GM21367 (cell line): Measurements from ENCODE around the gene KIAA1328.
A peak's percentile ranks its signal among the peaks of the same experiment; 100 is the strongest.
"Not testable (repeated sequence)": the region's sequence is repeated elsewhere in the genome, so short reads cannot be mapped to it uniquely, and the experiment has no call there.

Experiments
- ATAC-seq: cut with Tn5 transposase; IDR thresholded peaks from one replicate; pipeline ENCODE4 v1.9.1; 2021; ENCODE audit not compliant: unreplicated experiment

The KIAA1328 gene

DNA sequence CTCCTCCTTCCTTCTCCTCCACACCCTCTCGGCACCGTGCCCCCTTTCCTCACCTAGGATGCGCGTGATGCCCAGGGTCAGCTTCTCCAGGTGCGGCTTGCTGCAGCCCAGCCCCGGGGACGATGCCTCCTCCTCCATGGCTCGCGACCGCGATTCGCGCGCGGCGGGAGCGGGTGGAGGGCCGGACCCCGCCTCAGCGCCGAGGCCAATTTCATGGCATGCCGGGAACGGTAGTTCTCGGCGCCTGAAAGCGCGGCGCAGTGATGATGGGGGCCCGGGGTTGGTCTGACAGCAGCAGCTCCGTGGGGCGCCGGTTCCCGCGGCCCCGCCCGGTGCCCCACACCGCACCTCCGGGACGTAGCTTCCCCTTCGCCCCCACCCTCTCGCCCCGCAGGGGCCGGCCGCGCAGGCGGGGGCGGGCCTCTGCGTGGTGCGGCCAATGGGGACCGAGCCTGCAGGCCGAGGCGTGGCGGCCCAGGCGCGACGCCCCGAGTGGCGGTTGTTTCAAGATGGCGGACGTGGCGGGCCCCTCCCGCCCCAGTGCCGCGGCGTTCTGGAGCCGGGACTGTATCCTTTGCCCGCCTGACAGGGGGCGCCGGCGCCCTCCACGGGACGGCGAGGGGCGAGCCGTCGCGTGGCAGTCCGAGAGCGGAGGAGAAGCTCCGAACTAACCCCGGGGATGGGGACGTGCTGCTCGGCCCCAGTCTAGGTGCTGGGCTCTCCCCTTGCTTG lies at the start of gene KIAA1328, which contains the start of gene TPGS2:
Gene KIAA1328 (plus strand): TSS at position 498 of the 732 bp plus-strand sequence. CDS start 12 bp downstream, at position 510.
Gene TPGS2 (minus strand): TSS at position 373 of the 732 bp plus-strand sequence. CDS start 235 bp downstream, at position 138.
- ATAC-seq: peak; percentile 89

DNA sequence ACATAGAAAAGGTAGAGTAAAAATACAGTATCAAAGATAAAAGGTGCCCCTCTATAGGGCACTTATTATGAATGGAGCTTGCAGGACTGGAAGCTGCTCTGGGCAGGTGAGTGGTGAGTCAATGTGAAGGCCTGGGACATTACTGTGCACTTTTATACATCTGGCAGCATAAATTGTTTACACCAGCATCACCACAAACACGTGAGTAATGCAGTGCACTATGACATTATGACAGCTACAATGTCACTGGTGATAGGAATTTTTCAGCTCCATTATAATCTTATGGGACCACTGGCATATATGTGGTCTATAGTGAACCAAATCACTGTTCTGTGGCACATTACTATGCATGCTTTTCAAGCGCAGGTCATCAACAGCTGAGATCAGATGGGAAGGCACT lies 48.2 kb upstream of the KIAA1328 start:
- no peak for ATAC-seq

DNA sequence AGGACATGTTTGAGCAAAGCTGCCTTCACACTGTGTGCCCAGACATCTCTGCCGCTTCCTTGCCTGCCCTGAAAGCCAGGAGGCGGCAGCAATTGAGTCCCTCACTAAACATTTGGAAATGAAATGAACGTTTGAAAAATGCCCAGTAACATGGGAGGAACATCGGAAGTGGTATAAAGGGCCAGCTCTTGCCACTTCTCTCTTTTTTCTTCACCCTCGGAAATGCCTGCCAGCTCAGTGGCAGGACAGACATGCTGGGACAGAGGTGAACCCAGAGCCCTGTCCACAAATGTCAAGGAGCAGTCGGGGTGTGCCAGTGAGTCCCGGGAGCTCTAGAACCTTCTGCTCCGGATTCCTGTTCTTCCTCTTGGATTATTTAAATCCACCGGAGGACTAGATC lies 46.2 kb upstream of the KIAA1328 start:
- ATAC-seq: no peak

DNA sequence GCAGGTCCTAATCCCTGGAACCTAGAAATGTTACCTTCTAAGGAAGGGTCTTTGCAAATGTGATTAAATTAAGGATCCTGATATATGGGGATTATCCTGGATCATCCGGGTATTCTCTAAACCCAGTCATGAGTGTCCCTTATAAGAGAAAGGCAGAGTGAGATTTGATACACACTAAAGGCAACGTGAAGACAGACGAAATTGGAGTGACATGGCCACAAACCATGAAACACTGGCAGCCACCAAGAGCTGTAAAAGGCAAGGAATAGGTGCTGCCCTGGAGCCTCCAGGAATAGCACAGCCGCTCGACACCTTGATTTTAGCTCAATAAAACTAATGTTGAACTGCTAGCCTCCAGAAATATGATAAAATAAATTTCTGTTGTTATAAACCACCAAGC lies 45.1 kb upstream of the KIAA1328 start:
- no peak for ATAC-seq

DNA sequence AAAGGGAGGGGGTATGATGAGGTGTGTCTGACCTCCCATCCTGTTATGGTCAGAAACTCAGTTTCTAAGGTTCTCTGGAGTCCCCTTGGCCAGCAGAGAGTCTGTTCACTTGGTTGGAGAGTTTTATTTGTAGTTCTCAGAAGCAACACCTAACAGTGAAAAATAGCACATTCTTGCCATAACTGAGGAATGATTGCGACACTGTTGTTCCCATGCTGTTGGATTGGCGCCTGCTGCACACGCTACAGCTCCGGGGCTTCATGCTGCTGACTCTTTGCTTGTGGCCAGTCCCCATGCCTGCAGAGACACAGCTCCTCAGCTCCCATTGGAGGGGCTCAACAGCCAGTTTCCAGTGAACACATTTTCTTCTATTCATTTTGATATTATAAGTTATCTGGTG lies 42.2 kb upstream of the KIAA1328 start:
- ATAC-seq: no peak

DNA sequence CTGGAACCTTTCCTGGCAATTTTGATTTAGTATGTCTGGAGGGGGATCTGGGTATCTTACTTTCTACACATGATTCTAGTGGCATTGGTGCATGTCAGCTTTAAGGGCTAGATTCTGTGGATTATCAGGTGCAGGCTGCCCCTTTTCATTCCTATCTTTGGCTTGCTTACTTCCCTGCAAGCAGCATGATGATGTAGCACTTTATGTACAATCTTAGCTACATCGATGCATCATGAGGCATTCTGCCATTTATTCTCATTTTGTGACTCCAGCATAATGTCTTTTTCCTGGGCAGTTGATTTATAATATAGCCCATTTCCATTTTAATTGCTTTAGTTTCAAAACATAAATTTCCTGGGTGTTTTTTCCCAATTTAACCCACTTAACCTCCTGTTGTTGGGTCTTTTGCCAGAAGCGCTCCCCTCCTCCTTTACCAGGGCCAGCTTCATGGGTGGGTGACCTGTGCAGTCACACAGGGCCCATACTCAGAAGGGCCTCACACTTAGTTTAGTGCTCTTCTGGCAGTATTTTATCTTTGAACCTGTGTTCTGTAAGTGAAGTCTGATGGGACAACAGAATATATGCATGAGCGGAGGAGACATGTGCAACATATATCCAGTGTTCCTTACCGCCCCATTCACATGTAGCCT lies 36.2 kb upstream of the KIAA1328 start:
- no peak for ATAC-seq

DNA sequence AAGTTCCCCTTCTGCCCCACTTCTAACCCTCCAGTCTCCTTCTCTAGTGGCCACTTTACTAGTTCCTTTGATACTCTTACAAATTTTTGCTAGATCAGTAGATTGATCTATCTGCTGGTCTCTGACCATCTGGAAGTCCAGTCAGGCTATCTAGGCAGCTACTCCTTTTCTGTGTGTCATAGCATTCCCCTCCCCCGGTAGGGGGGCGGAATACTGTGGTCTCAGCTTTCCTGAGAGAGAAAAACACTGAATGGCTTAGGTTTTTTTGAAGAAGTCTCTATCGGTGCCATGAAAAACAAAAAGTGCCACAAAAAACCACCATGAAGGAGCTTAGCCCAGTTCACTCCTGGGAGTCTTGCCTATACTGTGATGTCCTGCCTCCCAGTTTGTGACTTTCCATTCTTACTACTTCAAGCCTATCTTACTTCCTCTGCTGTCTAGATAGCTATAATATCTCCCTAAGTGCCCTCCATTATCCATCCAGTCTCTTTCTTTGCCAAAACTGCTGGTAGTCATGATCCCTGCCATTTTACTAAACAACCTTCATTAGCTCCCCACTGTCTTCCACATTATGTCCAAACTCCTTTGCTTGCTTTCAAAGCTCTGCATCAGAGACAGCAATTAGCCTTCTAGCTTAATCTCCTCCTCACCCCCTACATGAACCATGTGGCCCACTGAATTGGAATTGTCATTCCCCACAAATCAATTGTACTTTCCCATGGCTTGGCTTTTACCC lies 30.0 kb upstream of the KIAA1328 start:
- ATAC-seq: no peak

DNA sequence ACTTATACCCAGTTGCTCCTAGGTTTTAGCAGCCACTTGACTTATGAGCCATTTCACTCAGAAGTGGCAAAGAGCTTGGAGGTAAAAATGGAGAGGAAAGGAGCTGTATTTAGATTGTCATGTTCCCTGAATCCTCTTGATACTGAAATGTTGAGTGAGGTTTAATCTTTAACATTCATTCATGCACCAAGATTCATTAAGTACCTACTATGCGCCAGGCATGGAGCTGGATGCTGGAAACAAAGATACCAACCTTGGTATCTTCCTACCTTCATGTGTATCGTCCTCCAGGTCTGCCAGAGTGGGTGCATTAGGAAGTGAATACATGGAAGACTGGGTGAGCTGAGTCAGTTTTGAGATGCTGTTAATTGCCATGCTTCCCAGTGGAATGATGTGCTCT lies 23.8 kb upstream of the KIAA1328 start:
- no peak for ATAC-seq

DNA sequence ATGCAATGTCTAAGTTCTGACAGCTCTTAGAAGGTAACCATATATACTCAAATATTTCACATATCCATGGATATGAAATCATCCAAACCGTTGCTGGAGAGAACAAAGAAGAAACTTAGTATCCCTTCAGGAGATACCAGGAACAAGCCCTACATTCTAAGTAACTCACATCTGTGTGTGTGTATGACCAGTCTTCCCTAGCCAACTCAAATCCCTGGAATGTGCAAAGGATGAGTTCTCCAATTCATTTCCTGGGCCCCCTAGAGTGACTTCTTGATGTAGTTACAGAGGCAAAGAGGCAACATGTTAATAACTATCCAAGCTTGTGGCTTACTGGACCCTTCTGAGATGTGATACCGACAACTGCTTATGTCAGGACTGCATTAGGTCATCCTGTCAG lies 20.2 kb upstream of the KIAA1328 start:
- ATAC-seq: no peak

DNA sequence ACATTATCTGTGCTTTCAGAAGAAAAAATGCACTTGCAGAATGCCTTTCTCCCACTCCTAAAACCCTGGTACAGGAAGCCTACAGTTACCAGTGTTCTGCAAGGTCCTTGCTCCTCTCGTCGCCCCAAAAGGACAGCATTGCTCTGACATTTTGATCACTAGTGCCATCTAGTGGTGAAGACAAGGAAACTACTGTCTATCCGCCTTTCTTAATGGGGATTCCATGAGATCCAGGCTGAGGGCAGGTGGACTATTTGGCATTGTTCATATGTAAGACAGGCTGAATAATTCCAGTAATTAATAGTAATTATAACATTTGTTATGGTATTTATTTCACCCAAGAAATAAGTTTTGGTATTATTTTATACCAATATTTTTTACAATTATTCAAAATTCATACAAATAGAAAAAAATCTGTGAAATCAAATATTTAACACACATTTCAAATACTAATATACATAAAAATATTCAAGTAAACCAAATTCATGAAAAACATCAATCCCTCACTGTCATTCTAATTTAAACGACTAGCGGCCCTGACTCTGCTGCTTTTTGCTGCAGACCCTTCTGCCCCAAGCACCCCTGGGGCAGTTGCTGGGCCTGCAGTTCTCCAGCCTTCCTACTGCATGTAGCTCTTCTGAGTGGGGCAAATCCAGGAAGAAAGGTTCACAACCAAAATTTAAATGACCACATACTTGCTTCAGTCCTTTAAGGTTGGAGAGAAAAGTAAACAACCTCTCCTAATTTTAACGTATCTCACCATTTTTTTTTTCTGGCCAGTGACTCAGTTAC lies 19.1 kb upstream of the KIAA1328 start:
- ATAC-seq: peak; percentile 98

DNA sequence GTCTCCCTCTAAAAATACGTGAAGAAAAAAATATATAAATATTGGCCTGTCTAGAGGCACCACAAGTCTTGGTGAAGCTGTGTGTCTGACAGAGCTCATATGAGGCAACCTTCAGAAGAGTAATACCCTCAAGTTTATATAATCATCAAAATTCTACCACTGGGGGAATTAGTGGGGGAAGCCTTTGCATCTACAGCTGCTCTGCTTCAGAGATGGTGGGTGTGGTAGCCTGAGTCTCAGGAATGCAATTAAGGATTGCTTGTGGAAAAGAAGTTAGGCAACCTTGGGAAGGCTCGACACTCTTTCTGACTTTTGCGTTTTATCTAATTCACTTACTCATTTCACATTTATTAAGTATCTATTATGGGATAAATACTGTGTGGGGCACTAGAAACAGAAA lies 17.5 kb upstream of the KIAA1328 start:
- no peak for ATAC-seq

DNA sequence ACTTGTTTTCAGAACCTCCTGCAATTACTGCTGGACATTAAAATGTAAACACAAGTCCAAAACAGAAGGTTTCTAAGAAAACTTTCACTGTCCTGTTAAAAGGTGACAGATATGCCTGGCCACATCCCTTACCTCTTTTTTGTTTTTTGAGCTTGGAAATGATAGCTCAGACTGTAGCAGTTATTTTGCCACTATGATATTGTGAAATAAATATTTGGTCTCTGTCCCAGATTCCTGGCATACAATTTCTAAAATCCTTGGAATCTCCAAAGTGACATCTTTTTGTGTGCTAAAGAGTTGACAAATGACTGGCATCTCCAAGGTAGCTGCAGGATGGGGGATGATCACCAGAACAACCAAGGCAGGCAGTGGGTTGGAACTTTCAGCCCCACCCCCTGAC lies 17.0 kb upstream of the KIAA1328 start:
- ATAC-seq: no peak

DNA sequence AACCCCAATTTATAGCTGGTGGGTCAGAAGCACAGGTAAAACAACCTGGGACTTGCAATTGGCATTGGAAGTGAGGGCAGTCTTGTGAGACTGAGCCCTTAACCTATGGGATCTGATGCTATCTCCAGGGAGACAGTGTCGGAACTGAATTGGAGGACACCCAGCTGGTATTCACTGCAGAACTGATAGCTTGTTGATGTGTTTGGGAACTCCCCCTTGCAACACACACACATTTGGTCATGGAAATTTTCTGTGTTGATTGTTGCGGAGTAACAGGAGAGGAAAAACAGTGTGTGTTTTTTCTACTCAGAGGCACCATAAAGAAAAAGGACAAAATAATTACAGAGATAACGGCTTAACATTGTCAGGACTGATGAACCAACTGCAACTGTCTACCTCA lies 16.2 kb upstream of the KIAA1328 start:
- no peak for ATAC-seq

DNA sequence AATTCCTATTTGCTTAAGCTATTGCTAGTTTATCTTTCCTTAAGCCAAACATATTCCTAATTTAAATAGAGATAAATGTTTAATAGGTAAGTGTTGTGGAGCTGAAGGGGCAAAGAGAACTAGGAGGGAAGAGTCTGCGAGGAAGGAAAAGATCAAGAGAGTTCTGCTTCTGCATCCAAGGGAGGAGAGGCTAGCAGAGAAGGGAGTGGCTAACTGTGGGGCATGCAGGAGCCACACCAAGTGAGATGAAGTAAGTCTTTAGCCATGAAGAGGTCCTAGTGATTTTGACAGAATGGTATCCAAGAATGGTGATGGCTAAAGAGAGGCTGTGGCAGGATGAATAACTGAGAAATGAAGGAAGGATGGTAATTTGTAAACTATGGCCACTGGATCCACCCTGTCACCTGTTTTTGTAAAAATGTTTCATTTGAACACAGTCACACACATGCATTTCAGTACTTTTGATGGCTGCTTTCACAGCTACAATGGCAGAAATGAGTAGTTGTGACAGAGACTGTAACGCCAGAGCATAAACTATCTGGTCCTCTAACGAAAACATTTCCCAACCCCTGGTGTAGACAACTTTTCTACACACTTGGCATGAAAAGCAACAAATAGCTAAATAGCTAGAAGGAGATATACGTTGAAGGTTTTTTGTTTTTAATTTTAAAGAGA lies 15.7 kb upstream of the KIAA1328 start:
- ATAC-seq: no peak

DNA sequence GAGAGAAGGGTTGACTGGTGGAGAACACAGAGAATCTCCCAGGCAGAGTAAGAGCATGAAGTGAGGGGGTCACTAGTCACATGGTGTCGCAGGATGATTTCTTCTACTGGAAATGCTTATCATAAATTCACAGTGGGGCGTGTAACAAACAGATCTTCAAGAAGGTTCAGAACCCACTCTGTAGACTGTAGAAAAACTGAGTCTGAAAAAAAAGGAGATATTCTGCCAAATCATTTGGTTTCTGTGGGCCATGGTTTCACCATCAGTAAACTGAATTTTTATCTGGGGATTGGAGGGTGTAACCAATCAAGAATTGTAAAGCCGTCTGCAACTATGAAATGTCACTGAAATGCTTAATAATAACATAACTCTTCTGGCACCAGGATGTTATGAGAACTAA lies 15.1 kb upstream of the KIAA1328 start:
- ATAC-seq: no peak

DNA sequence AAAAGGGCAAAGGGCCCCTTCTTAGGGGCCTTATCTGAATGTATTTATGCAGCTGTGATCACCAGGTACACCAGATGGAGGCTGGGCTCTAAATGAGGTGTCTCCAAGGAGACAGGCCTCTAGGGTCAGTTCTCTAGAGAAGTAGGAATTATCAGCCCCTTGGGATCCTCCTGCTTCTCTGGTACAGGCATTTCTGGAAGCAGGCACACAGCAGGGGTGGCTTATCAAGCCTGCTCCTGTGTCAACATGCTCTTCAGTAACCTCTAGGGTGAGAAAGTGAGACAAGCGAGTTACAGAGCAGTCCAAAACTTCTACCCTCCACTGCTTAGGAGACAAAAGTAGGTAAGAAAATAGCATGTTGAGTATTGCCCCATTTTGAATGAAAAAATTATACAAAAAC lies 13.9 kb upstream of the KIAA1328 start:
- ATAC-seq: no peak

DNA sequence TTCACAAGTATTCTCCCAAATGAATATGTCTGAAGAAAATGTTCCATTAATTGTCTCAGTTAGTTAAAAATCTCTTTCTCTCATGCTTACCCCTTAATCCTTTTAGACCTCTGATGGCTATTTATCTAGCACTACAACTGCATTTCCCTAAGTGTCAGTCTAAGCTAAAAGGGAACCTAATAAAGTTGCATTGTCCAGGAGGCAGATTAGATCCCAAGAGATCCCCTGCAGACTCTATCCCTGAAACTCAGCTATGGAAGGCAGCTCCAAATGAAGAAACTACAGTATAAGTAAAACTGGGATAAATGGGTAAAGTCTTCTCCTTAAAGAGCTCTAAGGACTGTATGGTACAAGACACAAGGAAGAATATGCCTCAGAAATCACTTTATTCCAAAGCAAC lies 12.8 kb upstream of the KIAA1328 start:
- not testable (repeated sequence) for ATAC-seq

DNA sequence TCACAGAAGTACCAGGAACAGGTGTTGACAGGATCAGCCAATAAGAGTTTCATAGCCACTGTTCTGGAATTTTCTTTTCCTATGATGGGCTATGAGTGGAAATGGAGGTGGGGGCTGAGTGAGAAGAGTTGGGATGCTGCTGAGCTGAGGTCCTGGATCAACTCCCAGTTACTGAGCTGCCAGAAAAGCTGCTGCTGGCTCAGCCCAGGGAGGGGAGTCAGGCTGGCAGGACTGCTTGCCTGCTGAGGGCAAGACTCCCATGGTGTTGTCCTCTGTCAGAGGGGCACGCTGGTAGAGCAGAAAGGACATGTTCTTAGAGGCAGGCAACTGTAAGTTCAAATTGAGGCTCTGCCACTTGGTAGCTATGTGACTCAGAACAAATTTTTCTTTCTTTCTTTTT lies 11.9 kb upstream of the KIAA1328 start:
- ATAC-seq: no peak

DNA sequence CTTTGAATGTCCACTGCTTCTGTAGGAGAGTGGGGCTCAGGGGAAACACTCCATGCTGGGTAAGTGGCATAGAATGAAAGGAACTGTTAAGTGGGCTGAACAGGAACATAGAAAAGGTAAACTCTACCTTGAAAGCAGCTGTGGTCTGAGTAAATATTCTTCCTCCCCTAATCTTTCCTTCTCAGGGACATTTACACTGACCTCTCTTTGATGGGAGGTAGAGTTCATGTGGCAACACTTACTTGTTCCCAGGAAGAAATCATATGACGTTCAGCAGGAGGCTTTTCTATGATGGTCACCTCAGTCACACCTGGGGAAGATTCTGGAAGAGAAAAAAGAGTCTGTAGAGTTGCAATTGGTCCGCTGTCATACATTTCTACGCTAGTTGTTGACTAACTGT lies 10.3 kb upstream of the KIAA1328 start:
- ATAC-seq: no peak

DNA sequence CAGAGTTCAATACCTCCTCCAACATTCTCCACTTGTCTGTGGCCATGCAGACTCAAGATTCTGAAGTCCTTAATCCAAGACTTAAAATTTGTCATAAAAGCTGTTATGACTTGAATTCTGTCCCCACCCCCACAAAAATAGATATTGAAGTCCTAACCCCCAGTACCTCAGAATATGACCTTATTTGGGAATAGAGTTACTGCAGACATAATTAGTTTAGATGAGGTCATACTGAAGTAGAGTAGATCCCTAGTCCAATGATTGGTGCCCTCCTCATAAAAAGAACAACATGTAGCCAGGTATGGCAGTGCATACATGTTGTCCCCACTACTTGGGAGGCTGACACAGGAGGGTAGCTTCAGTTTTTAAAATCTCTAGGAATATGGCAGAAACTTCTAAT lies 9.3 kb upstream of the KIAA1328 start:
- no peak for ATAC-seq

DNA sequence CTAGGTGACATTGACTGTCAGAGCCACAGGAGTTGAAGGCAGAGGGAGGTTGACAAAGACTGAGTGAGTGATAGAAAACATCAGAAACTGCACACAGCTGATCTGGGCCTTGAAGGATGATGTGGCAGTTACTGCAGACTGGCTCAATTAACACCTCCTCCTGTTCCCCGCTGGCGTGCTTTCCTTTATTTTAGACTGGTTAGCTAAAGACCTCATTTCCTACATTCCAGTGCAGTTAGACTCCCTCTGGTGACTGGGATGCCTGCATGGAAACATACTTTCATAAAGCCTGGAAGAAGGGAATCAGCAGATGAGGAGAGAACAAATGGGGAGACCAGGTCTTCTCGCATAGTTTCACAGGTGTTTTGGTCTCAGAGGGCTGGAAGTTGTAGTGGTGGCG lies 7.2 kb upstream of the KIAA1328 start:
- ATAC-seq: no peak
